Embryonic facial prominence (tissue), 1 donor: ENCODE measurements around the gene TAGLN3.
"Not testable (repeated sequence)": the region's sequence is repeated elsewhere in the genome, so short reads cannot be mapped to it uniquely, and the experiment has no call there.

ENCODE experiments used
- DNase-seq: peaks from one replicate; pipeline ENCODE4 v3.0.0-alpha.2; 2016; ENCODE audit errors: extremely low spot score

TAGLN3 gene

DNA sequence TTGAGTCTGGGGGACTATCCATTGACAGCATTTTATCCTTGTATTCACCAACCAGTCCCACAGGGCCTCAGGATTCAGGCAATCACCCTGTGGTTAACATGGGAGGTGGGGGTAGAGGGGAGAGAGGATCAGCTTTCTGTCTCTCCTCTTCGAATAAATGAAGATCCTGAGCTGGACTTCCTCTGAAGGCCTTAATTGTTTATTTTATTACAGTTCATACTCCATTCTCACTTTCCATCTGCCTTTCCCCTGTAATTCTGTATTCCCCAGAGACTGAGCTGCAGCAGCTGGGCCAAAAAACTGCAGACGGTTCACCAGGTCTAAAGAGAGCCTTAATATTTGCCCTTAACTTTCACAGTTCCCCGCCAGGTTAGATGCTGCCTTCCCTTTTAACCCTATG lies 11.9 kb downstream of the TAGLN3 start:
- DNase-seq, result no peak

DNA sequence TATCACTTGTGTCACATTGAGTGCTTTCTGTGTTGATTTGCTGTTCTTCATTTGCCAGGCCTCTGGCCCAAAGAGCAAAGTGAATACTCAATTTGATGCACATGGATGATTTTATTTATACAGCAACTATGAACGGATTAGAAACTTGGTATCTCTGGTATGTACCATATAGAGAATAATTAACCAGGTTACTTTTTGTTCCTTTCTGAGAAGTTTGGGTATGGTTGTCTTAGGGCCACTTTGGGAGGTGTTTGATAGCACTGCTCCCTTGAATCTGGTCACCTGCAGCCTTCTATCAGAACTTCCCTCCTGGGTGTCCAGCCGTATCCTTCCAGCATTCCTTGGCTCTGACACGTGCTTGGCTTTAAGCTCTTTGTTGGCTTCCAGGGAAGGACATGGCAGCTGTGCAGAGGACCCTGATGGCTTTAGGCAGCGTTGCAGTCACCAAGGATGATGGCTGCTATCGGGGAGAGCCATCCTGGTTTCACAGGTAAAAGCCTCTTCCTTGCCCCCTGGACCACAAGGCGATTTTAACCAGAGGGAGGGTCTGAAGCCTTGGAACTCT lies 12.7 kb downstream of the TAGLN3 start:
- no peak for DNase-seq

DNA sequence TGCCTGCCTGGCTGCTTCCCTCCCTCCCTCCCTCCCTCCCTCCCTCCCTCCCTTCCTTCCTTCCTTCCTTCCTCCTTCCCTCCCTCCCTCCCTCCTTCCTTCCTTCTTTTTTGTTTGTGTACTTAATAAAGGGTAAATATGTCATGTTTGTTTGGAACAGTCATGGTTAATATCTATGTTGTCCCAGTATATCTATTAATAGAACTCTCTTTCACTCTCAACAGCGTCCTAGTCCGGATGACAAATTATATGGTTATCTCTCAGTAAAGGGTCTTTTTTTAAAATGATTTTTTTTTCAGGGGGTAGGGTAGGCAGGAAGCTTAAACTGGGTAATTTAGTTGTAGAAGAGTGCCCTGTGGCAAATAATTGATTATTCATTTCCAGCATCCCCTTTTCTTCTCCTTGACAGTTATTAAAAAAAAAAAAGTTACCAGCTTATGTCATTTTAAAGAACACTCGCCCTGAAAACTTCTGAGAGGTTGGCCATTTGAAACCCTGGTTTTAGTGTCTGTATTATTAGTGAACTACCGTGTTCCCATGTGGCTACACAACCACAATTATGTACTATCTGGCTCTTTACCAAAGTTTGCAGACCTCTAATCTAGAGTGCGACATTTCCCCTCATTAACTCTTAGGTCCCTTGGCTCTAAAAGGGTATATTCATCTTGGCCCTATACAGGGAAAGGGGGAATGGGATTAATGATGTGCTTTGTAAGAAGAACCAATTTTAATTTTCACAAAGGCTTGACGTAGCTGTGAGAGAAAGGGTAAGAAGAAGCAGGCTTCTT lies 13.7 kb downstream of the TAGLN3 start:
- DNase-seq, result no peak

DNA sequence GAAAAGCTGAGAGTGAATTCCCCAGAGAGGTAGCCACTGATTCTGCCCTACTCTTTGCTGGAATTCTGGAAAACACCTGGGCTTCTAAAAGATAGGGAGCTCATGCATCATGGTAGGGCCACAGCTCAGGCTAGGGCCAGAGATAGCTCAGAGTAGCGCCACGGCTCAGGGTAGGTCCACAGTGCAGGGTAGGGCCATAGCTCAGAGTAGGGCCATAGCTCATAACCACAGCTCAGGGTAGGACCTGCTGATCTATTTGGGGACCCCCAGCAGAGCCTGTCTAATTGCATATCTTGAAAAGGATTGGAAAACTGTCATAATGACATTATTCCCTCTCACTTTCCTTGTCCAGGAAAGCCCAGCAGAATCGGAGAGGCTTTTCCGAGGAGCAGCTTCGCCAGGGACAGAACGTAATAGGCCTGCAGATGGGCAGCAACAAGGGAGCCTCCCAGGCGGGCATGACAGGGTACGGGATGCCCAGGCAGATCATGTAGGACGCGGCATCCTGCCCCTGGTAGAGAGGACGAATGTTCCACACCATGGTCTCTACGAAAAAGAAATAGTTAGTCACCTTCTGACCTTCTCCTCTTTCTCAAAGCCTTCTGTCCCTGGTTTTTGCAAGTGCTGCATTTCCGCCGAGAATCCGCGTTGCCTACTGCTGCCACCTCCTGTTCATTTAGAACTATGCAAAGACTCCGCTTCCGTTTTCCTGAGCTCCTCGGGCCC lies 14.5 kb downstream of the TAGLN3 start:
- DNase-seq, result peak; percentile 58

DNA sequence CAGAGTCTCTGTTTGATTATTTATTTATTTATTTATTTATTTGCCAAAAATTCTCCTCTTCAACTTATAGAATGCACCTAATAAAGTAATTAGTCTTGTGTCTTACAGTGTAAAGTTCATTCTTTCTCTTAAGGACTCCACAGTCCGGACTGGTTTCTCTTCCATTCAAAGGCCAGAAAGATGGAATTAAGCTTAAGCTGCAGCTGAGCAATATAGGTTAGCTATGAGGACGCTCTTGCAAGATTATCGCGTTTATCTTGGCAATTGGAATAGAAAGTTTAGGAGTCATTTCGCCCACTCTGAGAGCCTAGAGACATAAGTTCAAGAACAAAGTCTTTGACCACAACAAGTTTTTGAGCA lies 15.0 kb downstream of the TAGLN3 start:
- no peak for DNase-seq

DNA sequence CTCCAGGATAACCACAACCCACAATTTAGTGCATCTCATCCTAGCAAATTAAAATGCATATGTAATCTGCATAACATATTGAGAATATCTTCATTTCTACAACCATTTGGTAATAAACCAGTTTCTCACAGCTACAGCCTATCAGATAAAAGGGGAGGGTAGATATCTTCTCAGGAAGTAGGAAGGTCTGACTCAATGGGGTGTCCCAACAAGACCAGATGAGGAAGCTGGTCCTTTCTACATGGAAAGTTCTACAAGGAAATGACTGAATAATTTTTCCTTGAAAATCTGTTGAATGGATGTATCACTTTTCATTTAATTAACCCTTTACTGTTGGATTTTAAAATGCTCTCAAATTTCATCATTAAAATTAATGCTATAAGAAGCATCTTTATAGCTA lies 18.4 kb downstream of the TAGLN3 start:
- DNase-seq, result no peak

DNA sequence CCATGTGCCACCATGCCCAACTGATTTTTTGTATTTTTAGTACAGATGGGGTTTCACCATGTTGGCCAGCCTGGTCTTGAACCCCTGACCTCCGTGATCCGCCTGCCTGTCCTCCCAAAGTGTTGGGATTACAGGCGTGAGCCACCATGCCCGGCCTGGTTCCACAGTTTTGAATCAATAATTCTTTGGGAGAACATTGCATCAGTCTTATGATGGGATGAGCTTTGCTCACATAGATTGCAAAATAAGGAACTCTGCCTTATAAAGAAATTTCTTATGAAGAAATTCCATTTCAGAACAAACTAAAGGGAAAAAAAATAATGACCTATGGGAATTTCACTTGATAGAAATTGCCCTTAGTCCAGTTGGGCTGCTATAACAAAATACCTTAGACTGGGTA lies 20.0 kb downstream of the TAGLN3 start:
- no peak for DNase-seq

DNA sequence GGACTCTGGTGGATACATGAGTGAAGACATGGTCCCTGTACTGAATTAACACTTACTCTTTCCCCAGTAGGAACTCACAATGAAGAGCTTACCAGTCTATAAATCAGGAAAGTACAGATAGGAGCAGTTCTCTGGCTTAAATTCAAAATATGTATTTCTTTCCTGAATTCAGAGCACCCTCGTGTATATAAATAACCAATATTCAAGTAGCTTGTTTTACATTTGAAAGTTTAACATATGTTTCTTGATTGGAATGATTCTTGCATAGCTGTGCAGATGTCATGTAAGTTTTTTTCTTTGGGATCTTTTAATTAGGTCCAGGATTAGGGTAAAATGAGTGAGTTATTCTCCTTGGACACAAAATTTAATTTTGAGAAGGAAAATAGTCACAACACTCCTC lies 21.0 kb downstream of the TAGLN3 start:
- DNase-seq, result no peak

DNA sequence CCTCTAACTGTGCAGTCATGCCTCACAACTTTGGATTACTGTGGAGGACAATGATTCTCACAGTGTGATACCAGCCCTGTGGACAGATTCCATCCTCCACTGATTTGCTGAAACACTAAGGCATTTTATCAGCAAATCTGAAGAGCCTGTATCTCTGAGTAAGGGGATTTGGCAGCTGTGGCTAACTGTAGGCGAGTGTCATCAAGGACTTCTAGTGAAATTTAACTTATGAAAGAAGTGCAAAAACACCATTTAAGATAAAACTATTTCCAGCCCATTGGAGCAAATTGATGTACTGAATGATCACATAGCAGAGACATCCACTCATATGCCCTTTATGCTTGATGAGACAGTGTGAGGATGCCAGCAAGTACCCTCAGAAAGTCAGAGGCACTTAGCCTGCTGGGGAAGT lies 22.0 kb downstream of the TAGLN3 start:
- DNase-seq, result no peak

DNA sequence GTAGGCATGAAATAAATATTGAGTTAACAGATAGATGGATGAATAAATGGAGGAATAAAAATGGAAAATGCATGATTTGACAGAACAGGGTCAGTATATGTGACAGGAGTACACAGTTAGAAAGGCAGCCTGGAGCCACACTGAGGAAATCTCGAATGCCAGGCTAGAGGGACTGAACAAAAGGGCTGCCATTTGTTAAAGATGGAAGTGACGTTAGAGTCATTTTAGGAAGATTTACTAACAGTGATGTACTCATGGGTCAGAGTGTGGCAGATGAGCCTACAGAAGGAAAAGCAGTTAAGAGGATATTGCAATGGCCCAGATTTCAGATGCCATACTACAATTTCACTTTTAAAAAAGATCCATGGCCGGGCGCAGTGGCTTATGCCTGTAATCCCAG lies 28.4 kb downstream of the TAGLN3 start:
- DNase-seq, result no peak

DNA sequence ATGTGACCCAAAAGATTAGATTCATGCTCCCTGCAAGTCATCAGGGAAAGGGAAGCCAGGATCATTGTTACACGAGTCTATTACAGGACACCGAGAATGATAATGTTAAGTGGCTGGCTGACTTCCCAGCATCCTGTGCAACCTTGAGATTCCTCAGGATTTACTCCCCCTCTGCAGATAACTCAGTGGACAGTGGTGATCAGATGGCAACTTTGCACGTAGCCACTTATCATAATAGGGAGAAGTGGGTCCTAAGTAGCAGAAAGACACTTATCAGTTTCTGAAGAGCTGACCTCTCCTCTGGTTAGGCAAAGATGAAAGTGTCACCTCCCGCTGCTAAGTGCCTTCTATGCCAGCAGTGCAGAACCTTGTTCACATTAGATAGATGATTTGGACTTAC lies 29.1 kb downstream of the TAGLN3 start:
- no peak for DNase-seq

DNA sequence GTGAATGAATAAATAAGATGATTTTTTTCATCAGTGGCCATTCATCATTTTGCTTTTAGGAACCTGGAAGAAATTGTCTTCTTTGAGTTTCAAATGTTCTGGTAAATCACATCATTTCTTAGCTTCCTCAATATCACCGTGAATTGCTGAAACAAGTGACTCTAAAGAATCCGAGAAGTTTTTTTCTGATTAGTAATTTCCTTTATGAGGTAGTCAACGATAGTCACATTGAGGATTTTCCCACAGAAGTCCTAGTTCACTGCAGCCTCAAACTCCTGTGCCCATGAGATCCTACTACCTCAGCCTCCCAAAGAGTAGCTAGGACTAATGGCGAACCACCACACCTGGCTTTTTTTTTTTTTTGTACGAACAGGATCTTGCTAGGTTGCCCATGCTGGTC lies 32.2 kb downstream of the TAGLN3 start:
- DNase-seq, result no peak

DNA sequence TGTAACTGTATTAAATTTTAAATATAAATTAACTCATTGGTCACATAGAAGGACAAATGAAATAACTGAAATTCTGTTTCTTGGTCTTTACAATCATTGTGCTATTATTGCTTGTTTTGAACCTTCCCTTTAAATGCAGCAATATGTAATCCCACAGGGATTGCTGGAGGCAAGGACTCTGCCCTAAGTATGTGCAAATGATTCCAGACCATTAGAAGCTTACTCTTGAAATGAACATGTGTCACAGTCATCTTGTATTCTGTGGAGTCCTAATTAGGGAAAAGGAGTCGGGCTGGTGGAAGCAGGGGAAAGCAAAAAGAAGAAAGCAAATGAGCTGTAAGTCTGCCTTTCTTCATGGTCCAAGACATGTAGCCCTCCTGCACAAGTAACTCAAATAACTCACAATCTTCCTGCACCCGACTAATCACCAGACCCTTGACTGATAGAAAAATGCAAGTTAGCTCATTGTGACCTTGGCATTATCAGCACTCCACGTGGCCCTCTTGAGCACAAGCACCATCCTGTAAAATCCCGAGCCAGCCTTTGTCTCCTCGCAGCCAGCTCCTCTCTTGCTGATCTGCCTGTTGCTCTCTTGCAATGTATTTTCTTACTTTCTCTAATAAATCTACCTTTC lies 33.5 kb downstream of the TAGLN3 start:
- no peak for DNase-seq

DNA sequence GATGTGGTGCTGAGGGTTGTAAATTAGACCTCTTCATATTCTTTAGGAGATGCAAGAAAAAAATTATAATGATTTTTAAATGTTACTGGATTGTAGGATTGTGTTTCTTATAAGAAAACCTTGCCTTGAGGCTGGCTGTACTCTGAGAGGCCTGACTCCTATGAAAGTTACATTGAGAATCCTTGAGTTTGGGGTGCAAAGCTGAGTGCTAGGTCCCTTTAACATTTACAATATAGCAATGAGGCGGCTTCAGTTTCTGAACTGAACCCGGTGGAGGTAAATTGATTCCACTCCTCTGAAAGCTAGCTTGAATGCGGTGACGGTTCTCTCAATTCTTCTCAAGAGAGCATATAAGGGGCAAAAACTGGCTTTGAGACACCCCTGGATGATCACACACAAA lies 35.7 kb downstream of the TAGLN3 start, which contains the start of gene TMPRSS7:
Gene TMPRSS7, plus strand, starts transcription at position 301 of the 400 bp plus-strand sequence. CDS start 110 bp downstream, outside the sequence.
- no peak for DNase-seq

DNA sequence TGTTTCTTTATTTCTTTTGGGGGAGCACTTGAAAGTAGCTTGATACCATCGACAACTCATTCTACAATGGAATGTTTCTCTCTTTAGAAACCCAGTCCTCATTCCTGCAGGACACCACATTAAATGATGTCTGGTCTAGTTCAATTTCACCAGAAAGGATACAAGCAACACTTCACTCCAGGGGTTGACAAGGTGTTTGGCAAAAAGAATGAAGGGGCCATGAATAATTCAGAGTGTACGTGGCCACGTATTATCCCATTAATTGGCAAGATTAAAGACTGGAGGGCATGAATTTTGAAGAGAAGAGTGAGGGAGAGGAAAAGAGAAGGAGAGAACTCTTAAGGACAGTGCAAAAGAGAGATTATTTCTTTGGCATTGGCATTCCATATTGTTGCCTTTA lies 36.5 kb downstream of the TAGLN3 start:
- no peak for DNase-seq

DNA sequence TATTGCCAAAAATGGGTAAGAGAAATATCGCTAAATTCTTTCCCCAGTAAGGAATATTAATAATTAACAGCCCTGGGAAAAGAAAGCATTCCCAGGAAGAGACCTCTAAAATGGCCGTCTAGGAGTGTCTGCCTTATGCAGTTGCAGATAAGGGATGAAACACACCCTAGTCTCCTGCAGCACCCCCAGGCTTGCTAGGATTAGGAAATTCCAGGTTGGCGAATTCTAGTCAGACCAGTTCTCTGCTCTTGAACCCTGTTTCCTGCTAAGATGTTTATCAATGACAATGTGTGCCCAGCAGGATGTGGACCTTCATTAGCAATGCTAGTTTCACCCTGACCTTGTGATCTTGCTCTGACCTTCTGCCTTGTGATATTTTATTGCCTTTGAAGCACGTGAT lies 38.5 kb downstream of the TAGLN3 start:
- not testable (repeated sequence) for DNase-seq

DNA sequence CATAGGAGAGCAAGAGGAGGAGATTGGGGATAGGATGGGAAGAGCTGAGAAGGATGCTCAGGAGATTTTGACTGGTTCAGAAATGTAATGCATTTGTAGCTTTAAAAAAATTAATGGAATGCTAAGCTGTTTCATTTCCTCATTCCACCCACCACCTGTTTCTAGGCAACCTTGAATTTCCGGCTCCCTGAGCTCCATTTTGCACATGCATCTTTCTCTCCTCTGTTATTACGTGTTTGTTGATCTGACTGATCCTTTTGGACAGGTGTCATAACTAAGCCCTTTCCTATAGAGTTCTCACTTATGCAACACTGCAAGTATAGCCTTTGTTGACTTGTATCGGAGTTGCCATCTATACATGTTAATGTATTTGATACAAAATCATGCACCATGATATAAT lies 40.1 kb downstream of the TAGLN3 start:
- DNase-seq, result no peak

DNA sequence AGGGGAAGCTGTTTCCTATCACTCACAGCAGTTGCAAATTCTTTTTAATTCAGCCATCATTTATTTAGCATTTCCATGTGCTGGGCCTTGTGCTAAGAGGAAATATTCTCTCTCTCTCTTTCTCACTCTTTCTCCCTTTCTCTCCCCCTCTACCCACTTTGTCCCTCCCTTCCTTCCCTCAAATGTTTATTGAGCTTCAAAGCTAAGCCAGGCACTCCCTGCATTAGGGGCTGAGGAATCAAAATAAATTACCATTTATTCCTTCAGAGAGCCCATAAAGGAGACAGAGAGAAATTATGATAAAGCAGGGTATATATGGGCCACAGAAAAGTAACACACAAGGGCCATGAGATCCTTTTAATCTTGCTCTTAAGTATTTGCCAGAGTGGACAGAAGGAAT lies 42.6 kb downstream of the TAGLN3 start:
- no peak for DNase-seq

DNA sequence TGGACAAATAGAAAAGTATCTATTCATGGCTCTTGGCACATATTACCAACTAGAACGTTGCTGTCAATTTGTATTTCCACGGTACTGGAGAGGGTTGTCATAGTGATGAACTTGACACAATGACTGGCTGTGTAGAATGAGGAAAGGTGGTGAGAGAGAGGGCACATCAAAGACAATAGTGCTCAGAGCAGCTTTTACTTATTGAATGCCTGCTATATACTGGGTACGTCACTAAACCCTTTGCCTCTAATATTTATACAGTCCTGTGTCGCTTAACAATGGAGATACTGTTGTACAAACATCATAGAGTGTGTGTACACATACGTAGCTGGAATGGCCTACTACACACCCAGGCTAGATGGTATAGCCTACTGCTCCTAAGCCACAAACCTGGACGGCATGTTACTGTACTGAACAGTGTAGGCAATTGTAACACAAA lies 44.1 kb downstream of the TAGLN3 start:
- no peak for DNase-seq

DNA sequence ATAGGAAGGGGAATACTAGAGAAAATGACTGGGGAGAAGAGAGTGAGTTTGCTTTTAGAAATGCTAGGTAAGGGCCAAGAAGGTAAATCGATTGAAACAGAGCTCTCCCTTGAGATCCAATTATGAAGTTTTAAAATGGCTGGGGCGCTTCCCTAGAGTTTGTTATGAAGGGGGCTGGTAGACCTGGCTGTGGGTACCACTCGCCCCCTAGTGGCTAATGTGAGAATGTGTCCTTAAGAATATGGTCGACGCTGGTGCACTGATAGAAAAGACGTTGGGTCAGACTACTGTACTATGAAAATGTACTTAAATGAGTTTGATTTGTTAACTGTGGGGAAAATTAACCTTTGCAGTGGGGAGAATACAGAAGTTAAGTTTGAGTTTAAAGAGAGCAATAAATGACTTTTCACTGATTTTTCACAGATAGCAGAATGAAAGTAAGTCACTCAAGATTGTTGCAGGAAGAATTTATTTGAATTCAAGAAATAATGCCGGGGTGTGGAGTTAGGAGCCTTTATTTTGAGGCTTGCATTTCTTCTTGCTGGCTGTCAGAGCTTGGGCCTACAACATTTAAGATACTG lies 45.0 kb downstream of the TAGLN3 start:
- DNase-seq, result peak; percentile 59

DNA sequence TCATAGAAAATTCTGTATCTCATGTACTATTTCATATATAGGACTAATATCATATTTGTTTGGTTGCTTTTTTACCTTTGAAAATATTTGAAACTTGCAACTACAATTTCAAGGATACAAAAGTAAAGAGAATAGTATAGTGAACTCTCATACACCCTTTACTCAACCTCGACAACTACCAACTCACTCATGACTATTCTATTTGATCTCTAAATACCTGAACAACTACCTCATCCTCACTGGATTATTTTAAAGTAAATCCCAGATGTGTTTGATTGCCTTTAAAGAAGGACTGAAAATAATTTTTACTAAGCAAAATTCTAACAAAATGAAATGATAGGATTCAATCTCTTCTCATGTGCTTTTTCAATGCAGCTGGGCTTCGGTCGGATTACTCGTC lies 47.9 kb downstream of the TAGLN3 start:
- no peak for DNase-seq

DNA sequence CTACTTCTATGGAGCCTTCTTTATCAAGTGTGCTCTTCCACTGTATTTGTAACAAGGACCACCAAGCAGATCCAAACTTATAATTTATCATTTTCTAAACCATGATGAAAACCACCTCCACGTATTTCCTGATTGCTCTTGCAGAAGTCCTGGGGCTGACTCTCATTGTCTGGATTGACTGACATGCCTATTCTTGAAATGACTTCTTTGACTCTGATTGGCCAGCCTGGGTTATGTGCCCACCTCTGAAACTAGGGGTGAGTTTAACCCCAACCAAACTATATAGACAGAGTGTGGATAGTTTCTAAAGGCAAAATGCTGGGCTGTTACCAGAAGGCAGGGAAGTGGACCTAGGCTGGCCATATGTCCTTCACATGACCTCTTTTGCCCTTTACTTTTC lies 48.5 kb downstream of the TAGLN3 start:
- no peak for DNase-seq
